GM23338 (cell line): ENCODE data around the gene ACP5. TPM values are rescaled to one million over a fixed set of nuclear protein-coding genes. Genes with fewer than 3 reads are reported as not detected.

Experiments
- ATAC-seq: fragments of 200-7000 bp; cut with Tn5 transposase; 3 replicates; pipeline ENCODE4 v1.9.1; 2020
- DNase-seq: peaks from one replicate; pipeline ENCODE4 v3.0.0-alpha.2; 2015; ENCODE audit warnings: low spot score
- H2AFZ ChIP-seq: fragments of 200-600 bp; sonication (generic); 2 replicates; pipeline ENCODE4 v1.8.0; 2016; ENCODE audit warnings: antibody characterized with exemption, mild to moderate bottlenecking, moderate library complexity
- H3F3A ChIP-seq: fragments of 200-600 bp; sonication (generic); replicated peaks from 2 replicates; pipeline ENCODE4 v1.8.0; 2017; ENCODE audit warnings: antibody characterized with exemption, mixed run types, low read depth
- H3K27ac ChIP-seq: fragments of 200-600 bp; sonication (generic); 2 replicates; pipeline ENCODE4 v1.6.1; 2016; ENCODE audit warnings: low read depth
- H3K27me3 ChIP-seq: fragments of 200-600 bp; sonication (generic); 2 replicates; pipeline ENCODE4 v1.8.0; 2016; ENCODE audit warnings: mild to moderate bottlenecking, mixed run types, moderate library complexity; ENCODE audit not compliant: insufficient read depth
- H3K36me3 ChIP-seq: fragments of 200-600 bp; sonication (generic); 2 replicates; pipeline ENCODE4 v1.8.0; 2016; ENCODE audit warnings: mild to moderate bottlenecking; ENCODE audit not compliant: insufficient read depth
- H3K4me1 ChIP-seq: fragments of 200-600 bp; sonication (generic); 2 replicates; pipeline ENCODE4 v1.8.0; 2016; ENCODE audit warnings: mild to moderate bottlenecking, moderate library complexity; ENCODE audit not compliant: insufficient read depth
- H3K4me2 ChIP-seq: fragments of 200-600 bp; sonication (generic); 2 replicates; pipeline ENCODE4 v1.7.1; 2017; ENCODE audit warnings: mixed run types
- H3K4me3 ChIP-seq: fragments of 200-600 bp; sonication (generic); 2 replicates; pipeline ENCODE4 v1.6.1; 2016; ENCODE audit warnings: mixed run types
- H3K79me2 ChIP-seq: fragments of 200-600 bp; sonication (generic); replicated peaks from 2 replicates; pipeline ENCODE4 v1.8.0; 2017; ENCODE audit warnings: mild to moderate bottlenecking; ENCODE audit not compliant: insufficient read depth
- H3K9me2 ChIP-seq: fragments of 200-600 bp; sonication (generic); 2 replicates; pipeline ENCODE4 v1.8.0; 2017; ENCODE audit not compliant: insufficient read depth
- H4K20me1 ChIP-seq: fragments of 200-600 bp; sonication (generic); replicated peaks from 2 replicates; pipeline ENCODE4 v1.8.0; 2017; ENCODE audit warnings: mild to moderate bottlenecking; ENCODE audit not compliant: insufficient read depth
- H3K27ac Mint-ChIP-seq: 2 replicates; pipeline ENCODE4 v1.8.0; 2020; ENCODE audit warnings: inconsistent platforms, mild to moderate bottlenecking, moderate library complexity, mixed read lengths
- H3K27me3 Mint-ChIP-seq: 3 replicates; pipeline ENCODE4 v1.8.0; 2022; ENCODE audit warnings: low read depth, mild to moderate bottlenecking, moderate library complexity, mixed read lengths, inconsistent platforms; ENCODE audit not compliant: insufficient read depth, poor library complexity
- H3K36me3 Mint-ChIP-seq: 3 replicates; pipeline ENCODE4 v1.8.0; 2021; ENCODE audit warnings: low read depth, mild to moderate bottlenecking, inconsistent platforms, moderate library complexity, mixed read lengths
- H3K4me1 Mint-ChIP-seq: 3 replicates; pipeline ENCODE4 v1.8.0; 2020; ENCODE audit warnings: mild to moderate bottlenecking, inconsistent platforms, mixed read lengths
- H3K4me3 Mint-ChIP-seq: 3 replicates; pipeline ENCODE4 v1.8.0; 2021; ENCODE audit warnings: moderate library complexity, mild to moderate bottlenecking, inconsistent platforms, mixed read lengths
- H3K9me3 Mint-ChIP-seq: 3 replicates; pipeline ENCODE4 v1.8.0; 2020; ENCODE audit warnings: moderate library complexity, mild to moderate bottlenecking, inconsistent platforms, mixed read lengths
- CREB1 ChIP-seq: fragments of 250-450 bp; sonication (Bioruptor Pico); IDR thresholded peaks from 2 replicates; pipeline ENCODE4 v1.5.0; 2020; ENCODE audit warnings: low read depth, mild to moderate bottlenecking, moderate library complexity
- EZH2 ChIP-seq: fragments of 200-600 bp; sonication (generic); IDR thresholded peaks from one replicate; pipeline ENCODE4 v1.8.0; 2017; ENCODE audit warnings: antibody characterized with exemption, mild to moderate bottlenecking, low read depth; ENCODE audit not compliant: unreplicated experiment
- EZH2phosphoT487 ChIP-seq: fragments of 200-600 bp; sonication (generic); IDR thresholded peaks from one replicate; pipeline ENCODE4 v1.8.1; 2018; ENCODE audit warnings: antibody characterized with exemption; ENCODE audit not compliant: unreplicated experiment
- JUNB ChIP-seq: IDR thresholded peaks from one replicate; pipeline ENCODE4 v1.6.1; 2016; ENCODE audit warnings: antibody characterized with exemption; ENCODE audit not compliant: unreplicated experiment
- NANOG ChIP-seq: IDR thresholded peaks from 2 replicates; pipeline ENCODE4 v1.6.1; 2016; ENCODE audit warnings: antibody characterized with exemption, borderline replicate concordance
- POLR2AphosphoS5 ChIP-seq: IDR thresholded peaks from 2 replicates; pipeline ENCODE4 v1.6.1; 2016; ENCODE audit warnings: antibody characterized with exemption, low read depth
- REST ChIP-seq: IDR thresholded peaks from one replicate; pipeline ENCODE4 v1.6.1; 2018; ENCODE audit warnings: antibody characterized with exemption; ENCODE audit not compliant: unreplicated experiment
- STAT1 ChIP-seq: IDR thresholded peaks from one replicate; pipeline ENCODE4 v1.6.1; 2016; ENCODE audit warnings: antibody characterized with exemption; ENCODE audit not compliant: unreplicated experiment
- ZNF114 ChIP-seq: fragments of 250-450 bp; sonication (Bioruptor Pico); IDR thresholded peaks from 2 replicates; pipeline ENCODE4 v1.5.0; 2020; ENCODE audit warnings: mild to moderate bottlenecking, moderate library complexity
- ZNF331 ChIP-seq: fragments of 250-450 bp; sonication (Bioruptor Pico); IDR thresholded peaks from 2 replicates; pipeline ENCODE4 v1.5.0; 2020; ENCODE audit warnings: low read depth, mild to moderate bottlenecking, moderate library complexity
- polyA plus RNA-seq: library from polyadenylated mRNA; unstranded; fragments of >200 nt; fragmentation: Nextera tagmentation; extraction: Ambion mirVana; gene quantifications from 2 replicates; pipeline ENCODE4 v1.2.1, GENCODE V29; 2016
- total RNA-seq: library from RNA; depleted of rRNA; stranded (reverse); fragments of >200 nt; shearing (Covaris generic); gene quantifications from 2 replicates; pipeline ENCODE4 v1.2.3, GENCODE V29; 2014
- TF ChIP-seq, protein P1 (sequence below), 2 experiments: fragments of 200-600 bp in 1 of 2; sonication (generic) in 1 of 2; conservative IDR thresholded peaks; 2 replicates each; pipeline versions ENCODE4 v1.5.1 to v1.6.1; 2016 to 2017; ENCODE audit warnings: antibody characterized with exemption in 2 of 2, low read depth in 2 of 2, mild to moderate bottlenecking in 2 of 2, moderate library complexity in 1 of 2
- TF ChIP-seq, protein P2 (sequence below): IDR thresholded peaks from 2 replicates; pipeline ENCODE4 v1.6.1; 2016; ENCODE audit warnings: antibody characterized with exemption
- TF ChIP-seq, protein P3 (sequence below): fragments of 250-450 bp; sonication (Bioruptor Pico); IDR thresholded peaks from 2 replicates; pipeline ENCODE4 v1.5.0; 2020; ENCODE audit warnings: mild to moderate bottlenecking, moderate library complexity

The ACP5 gene
- total and polyA plus RNA-seq, 2 experiments from 2014 or later: 6.7 to 12.8 TPM

- Histone ChIP-seq H3K79me2 (no peaks in the 10 kb centered on the region), H4K20me1 (no peaks in the 10 kb centered on the region; the same call in 1 of the 2 replicates), H3K4me2 (no peak overlapping the region), H3K36me3 (no peaks in the 10 kb centered on the region), H3F3A (peaks cover 8% of the 10 kb centered on the region), H3K4me1 (peaks cover 27% of the 10 kb centered on the region), H3K27me3 (peaks cover 28% of the 10 kb centered on the region), H3K27ac (no peak overlapping the region), H2AFZ (no peak overlapping the region), H3K9me2 (no peaks in the 10 kb centered on the region), H3K4me3 (no peak overlapping the region)
- no peak for DNase-seq
- Mint-ChIP-seq H3K27ac (no peak overlapping the region), H3K36me3 (peaks cover 2% of the 10 kb centered on the region), H3K9me3 (peaks cover 9% of the 10 kb centered on the region), H3K4me1 (peaks cover 16% of the 10 kb centered on the region), H3K4me3 (no peak overlapping the region), H3K27me3 (peaks cover 17% of the 10 kb centered on the region)
- no peak for ATAC-seq
- TF ChIP-seq POLR2AphosphoS5: no peak
- no peak for TF ChIP-seq EZH2
- TF ChIP-seq JUNB: no peak
- TF ChIP-seq REST: no peak
- no peak for TF ChIP-seq ZNF114 (CRISPR knock-in tag)
- TF ChIP-seq CREB1 (CRISPR knock-in tag): no peak
- no peak for TF ChIP-seq STAT1
- no peak for TF ChIP-seq EZH2phosphoT487
- TF ChIP-seq ZNF331: no peak
- TF ChIP-seq, protein P1, sequence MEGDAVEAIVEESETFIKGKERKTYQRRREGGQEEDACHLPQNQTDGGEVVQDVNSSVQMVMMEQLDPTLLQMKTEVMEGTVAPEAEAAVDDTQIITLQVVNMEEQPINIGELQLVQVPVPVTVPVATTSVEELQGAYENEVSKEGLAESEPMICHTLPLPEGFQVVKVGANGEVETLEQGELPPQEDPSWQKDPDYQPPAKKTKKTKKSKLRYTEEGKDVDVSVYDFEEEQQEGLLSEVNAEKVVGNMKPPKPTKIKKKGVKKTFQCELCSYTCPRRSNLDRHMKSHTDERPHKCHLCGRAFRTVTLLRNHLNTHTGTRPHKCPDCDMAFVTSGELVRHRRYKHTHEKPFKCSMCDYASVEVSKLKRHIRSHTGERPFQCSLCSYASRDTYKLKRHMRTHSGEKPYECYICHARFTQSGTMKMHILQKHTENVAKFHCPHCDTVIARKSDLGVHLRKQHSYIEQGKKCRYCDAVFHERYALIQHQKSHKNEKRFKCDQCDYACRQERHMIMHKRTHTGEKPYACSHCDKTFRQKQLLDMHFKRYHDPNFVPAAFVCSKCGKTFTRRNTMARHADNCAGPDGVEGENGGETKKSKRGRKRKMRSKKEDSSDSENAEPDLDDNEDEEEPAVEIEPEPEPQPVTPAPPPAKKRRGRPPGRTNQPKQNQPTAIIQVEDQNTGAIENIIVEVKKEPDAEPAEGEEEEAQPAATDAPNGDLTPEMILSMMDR (conservative IDR thresholded peaks at IDR 0.05; ENCODE audit: low read depth in 2 of 2): no peak
- TF ChIP-seq NANOG: no peak
- TF ChIP-seq, protein P2, sequence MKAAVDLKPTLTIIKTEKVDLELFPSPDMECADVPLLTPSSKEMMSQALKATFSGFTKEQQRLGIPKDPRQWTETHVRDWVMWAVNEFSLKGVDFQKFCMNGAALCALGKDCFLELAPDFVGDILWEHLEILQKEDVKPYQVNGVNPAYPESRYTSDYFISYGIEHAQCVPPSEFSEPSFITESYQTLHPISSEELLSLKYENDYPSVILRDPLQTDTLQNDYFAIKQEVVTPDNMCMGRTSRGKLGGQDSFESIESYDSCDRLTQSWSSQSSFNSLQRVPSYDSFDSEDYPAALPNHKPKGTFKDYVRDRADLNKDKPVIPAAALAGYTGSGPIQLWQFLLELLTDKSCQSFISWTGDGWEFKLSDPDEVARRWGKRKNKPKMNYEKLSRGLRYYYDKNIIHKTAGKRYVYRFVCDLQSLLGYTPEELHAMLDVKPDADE: no peak
- TF ChIP-seq, protein P3, sequence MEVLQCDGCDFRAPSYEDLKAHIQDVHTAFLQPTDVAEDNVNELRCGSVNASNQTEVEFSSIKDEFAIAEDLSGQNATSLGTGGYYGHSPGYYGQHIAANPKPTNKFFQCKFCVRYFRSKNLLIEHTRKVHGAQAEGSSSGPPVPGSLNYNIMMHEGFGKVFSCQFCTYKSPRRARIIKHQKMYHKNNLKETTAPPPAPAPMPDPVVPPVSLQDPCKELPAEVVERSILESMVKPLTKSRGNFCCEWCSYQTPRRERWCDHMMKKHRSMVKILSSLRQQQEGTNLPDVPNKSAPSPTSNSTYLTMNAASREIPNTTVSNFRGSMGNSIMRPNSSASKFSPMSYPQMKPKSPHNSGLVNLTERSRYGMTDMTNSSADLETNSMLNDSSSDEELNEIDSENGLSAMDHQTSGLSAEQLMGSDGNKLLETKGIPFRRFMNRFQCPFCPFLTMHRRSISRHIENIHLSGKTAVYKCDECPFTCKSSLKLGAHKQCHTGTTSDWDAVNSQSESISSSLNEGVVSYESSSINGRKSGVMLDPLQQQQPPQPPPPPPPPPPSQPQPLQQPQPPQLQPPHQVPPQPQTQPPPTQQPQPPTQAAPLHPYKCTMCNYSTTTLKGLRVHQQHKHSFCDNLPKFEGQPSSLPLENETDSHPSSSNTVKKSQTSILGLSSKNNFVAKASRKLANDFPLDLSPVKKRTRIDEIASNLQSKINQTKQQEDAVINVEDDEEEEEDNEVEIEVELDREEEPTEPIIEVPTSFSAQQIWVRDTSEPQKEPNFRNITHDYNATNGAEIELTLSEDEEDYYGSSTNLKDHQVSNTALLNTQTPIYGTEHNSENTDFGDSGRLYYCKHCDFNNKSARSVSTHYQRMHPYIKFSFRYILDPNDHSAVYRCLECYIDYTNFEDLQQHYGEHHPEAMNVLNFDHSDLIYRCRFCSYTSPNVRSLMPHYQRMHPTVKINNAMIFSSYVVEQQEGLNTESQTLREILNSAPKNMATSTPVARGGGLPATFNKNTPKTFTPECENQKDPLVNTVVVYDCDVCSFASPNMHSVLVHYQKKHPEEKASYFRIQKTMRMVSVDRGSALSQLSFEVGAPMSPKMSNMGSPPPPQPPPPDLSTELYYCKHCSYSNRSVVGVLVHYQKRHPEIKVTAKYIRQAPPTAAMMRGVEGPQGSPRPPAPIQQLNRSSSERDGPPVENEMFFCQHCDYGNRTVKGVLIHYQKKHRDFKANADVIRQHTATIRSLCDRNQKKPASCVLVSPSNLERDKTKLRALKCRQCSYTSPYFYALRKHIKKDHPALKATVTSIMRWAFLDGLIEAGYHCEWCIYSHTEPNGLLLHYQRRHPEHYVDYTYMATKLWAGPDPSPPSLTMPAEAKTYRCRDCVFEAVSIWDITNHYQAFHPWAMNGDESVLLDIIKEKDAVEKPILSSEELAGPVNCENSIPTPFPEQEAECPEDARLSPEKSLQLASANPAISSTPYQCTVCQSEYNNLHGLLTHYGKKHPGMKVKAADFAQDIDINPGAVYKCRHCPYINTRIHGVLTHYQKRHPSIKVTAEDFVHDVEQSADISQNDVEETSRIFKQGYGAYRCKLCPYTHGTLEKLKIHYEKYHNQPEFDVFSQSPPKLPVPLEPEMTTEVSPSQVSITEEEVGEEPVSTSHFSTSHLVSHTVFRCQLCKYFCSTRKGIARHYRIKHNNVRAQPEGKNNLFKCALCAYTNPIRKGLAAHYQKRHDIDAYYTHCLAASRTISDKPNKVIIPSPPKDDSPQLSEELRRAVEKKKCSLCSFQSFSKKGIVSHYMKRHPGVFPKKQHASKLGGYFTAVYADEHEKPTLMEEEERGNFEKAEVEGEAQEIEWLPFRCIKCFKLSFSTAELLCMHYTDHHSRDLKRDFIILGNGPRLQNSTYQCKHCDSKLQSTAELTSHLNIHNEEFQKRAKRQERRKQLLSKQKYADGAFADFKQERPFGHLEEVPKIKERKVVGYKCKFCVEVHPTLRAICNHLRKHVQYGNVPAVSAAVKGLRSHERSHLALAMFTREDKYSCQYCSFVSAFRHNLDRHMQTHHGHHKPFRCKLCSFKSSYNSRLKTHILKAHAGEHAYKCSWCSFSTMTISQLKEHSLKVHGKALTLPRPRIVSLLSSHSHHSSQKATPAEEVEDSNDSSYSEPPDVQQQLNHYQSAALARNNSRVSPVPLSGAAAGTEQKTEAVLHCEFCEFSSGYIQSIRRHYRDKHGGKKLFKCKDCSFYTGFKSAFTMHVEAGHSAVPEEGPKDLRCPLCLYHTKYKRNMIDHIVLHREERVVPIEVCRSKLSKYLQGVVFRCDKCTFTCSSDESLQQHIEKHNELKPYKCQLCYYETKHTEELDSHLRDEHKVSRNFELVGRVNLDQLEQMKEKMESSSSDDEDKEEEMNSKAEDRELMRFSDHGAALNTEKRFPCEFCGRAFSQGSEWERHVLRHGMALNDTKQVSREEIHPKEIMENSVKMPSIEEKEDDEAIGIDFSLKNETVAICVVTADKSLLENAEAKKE: no peak
Measured at GRCh38 chr19:11626252-11626651, 48.8 kb upstream of the ACP5 start.
